ENCODE measurements around the gene ADAP1. TPM values are rescaled to one million over a fixed set of nuclear protein-coding genes. Genes with fewer than 3 reads are reported as not detected.
"Not testable (repeated sequence)": the region's sequence is repeated elsewhere in the genome, so short reads cannot be mapped to it uniquely, and the experiment has no call there.

ADAP1 gene
- total RNA-seq, 1 experiment from 2014 or later = 11.7 TPM

DNA sequence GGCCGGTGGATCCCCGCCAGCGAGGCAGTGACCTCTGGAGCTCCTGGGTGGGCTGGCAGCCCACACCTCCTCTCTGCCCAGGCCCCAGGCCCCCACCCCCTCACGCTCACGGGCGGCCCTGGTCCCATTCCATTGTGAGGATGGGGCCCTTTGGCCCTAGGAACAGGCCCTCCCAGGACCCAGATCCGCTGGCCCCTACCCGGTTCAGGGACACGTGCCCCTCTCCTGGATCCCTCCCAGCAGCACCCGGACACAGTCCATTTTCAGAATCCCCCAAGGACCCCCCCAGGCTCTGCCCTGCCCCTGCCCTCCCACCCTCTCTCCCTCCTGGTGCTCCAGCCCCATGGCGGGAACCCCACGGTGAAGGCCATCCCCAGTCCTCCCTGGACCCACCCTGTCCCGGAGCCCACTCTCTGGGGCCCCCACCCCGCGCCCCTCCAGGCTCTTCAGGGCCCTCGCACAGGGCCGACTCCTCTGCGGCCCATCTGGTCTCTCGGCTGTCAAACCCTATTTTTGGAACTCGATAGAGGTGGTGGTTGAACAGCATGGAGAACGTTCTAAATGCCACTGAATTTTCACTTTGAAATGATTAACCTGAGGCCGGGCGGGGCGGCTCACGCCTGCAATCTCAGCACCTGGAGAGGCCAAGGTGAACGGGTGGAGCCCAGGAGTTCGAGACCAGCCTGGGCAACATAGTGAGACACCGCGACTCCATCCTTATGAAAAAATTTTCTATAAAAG lies 8.1 kb downstream of the ADAP1 start:
- peak; percentile 57 for DNase-seq (ENCODE audit: low spot score)
- in situ Hi-C loops (cut with HindIII; ENCODE audit: low sequenced_read_pairs) = no loop called here

- no peak for DNase-seq (ENCODE audit: low spot score)
- in situ Hi-C loops (cut with HindIII; ENCODE audit: low sequenced_read_pairs) = no loop called here
Measured at GRCh38 chr7:945556-946255, 8.8 kb downstream of the ADAP1 start.

DNA sequence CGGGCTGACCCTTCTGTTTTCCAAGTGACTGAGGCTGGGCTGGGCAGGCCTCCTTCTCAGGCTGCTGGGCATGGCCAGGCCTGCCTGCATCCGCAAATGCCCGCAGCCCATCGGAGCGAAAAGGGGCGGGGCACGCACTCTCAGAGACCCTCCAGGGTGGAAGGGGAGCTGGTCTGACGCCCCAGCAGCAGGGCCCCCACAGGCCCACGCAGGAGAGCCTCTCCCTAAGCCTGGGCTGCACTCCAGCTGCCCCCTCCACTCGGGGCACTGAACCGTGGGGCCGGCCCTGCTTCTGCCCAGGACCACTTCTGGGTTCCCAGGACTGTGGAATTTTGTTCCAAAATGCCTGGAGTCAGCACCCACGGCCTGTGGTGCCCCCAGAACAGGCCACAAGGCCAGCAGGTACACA lies 9.3 kb downstream of the ADAP1 start:
- in situ Hi-C loops (cut with HindIII; ENCODE audit: low sequenced_read_pairs) = no loop called here
- DNase-seq (ENCODE audit: low spot score) = no peak

DNA sequence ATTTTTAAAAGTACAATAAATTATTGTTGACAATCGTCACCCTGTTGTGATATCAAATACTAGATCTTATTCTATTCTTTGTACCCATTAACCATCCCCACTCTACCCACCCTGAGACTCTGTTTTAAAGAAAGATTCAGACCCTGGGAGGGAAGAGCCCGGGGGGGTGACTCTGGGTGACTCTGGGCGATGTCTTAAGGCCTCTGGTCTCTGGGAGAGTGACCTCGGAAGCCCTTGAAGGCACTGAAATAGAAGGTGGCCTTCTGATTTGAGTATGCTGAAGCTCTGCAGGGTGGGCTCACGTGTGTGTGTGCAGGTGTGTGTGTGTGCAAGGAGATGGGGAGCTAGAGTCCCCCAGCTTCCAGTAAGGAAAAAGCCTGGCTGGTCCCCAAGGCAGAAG lies 9.7 kb downstream of the ADAP1 start:
- in situ Hi-C loops (cut with HindIII; ENCODE audit: low sequenced_read_pairs) = no loop called here
- no peak for DNase-seq (ENCODE audit: low spot score)

DNA sequence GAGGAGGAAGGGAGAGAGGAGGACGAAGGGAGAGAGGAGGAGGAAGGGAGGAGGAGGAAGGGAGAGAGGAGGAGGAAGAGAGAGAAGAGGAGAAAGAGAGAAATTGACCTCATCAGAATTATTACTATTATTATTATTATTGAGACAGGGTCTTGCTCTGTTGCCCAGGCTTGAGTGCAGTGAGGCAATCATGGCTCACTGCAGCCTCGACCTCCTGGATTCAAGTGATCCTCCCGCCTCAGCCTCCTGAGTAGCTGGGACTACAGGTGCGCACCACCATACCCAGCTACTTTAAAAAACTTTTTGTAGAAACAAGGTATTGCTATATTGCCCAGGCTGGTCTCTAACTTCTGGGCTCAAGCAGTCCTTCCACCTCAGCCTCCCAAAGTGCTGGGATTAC lies 10.7 kb downstream of the ADAP1 start:
- in situ Hi-C loops (cut with HindIII; ENCODE audit: low sequenced_read_pairs); DNase-seq (ENCODE audit: low spot score): not testable (repeated sequence)

DNA sequence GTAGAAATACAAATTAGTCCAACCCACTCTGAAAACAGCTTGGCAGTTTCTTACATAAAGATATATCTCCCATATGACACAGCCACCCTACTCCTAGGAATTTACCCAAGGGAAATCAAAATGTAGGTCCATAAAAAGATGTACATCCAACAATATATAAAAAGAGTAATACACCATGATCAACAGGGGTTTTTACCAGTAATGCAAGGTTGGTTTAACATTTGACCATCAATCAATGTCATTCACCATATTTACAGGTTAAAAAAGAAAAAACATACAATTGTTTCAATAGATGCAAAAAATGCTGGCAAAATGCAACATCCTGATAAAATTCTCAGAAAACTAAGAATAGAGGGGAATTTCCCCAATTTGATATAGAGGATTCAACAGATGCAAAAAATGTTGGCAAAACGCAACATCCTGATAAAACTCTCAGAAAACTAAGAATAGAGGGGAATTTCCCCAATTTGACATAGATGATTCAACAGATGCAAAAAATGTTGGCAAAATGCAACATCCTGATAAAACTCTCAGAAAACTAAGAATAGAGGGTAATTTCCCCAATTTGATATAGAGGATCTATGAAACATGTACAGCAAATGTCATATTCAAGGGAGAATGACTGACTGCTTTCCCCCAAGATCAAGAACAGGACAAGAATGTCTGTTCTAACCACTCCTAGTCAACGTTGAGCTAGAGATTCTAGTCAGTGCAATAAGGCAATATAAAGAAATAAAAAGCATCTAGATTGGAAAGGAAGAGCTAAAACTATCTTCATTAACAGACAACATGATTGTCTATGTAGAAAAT lies 13.7 kb downstream of the ADAP1 start:
- in situ Hi-C loops (cut with HindIII; ENCODE audit: low sequenced_read_pairs) = no loop called here

DNA sequence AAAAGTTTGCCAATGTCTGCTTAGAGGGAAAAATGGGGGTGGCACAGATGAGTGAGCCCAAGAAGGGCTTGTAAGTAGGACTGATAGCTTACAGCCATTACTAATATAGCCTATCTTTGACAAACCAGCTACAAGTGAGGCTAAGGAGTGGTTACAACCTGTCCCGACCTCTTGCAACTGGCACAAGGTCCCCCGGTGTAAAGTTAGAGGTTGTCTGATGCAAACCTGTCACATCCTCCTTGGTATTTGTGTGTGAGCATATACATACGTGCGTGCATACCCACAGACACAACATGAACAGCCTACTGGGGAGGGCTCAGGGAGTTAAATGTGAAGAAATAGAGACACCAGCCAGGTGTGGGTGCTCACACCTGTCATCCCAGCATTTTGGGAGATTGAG lies 14.6 kb downstream of the ADAP1 start:
- in situ Hi-C loops (cut with HindIII; ENCODE audit: low sequenced_read_pairs) = no loop called here
- DNase-seq (ENCODE audit: low spot score) = no peak

More for the DNA sequence above, 13.7 kb downstream of the ADAP1 start:
- DNase-seq (ENCODE audit: low spot score) = no peak

GRCh38 chr7:938546-939185 lies 15.8 kb downstream of the ADAP1 start:
- in situ Hi-C loops (cut with HindIII; ENCODE audit: low sequenced_read_pairs) = no loop called here
- DNase-seq (ENCODE audit: low spot score) = no peak

DNA sequence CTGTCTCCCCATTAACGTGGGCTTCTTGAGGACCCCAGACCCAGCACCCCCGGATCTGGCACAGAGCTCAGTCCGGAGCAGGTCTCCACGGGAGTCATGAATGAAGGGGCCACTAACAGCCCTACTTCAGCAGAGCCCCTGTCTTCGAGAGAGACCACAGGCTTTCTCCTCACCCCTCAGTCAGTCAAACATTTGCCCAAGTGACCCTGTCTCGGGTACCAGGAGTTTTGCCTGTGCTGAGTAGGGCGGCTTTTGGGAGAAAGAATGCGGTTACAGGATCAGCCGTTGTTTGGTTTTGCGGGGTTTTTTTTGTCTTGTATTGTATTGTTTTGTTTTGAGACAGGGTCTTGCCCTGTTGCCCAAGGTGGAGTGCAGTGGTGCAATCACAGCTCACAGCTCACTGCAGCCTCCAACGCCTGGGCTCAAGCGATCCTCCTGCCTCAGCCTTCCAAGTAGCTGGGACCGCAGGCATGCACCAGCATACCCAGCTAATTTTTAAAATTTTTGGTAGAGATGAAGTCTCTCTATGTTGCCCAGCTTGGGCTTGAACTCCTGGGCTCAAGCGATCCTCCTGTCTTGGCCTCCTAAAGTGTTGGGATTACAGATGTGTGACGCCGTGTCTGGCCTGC lies 16.5 kb downstream of the ADAP1 start:
- no peak for DNase-seq (ENCODE audit: low spot score)
- in situ Hi-C loops (cut with HindIII; ENCODE audit: low sequenced_read_pairs) = no loop called here

DNA sequence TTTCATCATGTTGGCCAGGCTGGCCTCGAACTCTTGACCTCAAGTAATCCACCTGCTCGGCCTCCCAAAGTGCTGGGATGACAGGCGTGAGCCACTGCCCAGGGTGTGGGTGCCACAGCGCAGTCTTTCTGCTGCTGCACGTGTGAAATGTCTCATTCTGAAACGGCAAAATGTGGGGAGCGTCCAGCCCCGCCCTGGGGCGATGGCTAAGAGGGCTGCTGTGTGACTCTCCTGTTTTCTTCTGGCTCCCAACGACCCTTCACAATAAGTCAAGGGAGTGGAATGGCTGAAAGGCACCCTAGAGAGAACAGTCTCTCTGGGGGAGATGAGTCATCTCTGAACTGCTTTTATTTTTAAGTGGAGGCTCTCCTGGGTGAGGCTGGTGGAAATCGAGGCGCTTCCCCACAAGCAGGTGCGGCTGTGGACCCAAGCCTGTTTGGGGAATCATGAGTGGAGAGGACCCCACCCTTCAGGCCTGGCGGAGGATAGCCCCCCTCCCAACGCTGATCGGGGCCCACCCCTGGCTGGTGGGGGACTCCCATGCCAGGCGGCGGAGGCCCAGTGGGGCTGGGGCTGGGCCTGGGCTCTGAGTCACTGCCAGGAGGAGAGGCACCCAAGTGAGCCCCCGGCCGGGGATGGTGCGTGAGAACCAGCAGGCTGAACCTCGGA lies 18.0 kb downstream of the ADAP1 start:
- in situ Hi-C loops (cut with HindIII; ENCODE audit: low sequenced_read_pairs) = no loop called here
- DNase-seq (ENCODE audit: low spot score) = no peak

DNA sequence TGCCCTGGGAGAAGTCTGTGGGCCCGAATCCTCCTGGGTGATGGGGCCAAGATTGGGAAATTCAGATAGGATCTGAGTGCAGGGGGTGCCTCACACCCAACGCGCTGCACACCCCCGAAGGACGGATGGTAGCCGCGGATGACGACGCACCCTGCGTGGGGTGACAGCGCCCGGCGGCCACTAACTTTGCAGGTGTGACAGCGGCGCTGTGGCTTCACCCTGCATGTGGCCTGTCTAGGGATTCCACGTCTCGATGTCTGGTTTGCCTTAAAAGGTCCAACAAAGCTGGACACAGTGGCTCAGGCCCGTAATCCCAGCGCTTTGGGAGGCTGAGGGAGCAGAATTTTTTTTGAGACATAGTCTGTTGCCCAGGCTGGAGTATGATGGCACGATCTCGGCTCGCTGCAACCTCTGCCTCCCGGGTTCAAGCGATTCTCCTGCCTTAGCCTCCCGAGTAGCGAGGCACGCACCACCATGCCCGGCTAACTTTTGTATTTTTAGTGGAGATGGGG lies 18.6 kb downstream of the ADAP1 start:
- DNase-seq (ENCODE audit: low spot score) = no peak
- in situ Hi-C loops (cut with HindIII; ENCODE audit: low sequenced_read_pairs) = no loop called here

DNA sequence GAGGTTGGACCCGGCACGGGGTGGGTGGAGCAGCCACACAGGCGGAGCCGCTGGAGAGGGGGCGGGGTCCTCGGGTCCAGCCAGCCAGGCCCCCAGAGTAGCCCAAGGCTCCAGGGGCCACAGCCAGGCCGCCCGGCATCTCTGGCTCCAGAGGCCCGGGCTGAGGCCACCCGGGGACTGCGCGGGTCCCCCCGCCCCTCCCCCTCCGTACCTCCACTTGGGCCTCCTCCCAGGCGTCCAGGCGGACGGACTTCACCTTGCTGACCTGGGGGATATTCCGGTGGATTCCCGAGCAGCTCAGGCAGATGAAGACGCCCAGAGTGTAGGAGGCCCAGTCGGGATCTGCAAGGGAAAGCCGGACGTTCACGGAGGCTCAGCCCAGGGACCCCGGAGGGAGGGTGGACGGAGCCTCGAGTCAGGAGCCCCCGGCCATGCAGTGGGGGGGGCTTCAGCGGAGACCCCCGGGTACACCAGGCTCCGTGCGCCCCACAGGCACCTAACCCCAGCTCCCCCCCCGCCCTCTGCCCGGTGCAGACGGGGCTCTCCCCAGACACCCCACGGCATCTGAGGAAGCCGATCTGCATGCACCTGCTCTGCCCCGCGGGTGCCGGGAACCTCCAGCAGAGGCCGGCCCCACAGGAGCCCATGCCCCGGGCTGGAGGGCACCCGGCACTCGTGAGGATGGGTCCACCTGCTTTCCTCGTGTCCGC lies 19.2 kb downstream of the ADAP1 start:
- in situ Hi-C loops (cut with HindIII; ENCODE audit: low sequenced_read_pairs) = no loop called here
- no peak for DNase-seq (ENCODE audit: low spot score)

- no peak for DNase-seq (ENCODE audit: low spot score)
- in situ Hi-C loops (cut with HindIII; ENCODE audit: low sequenced_read_pairs) = no loop called here
Measured at GRCh38 chr7:934469-935163, 19.9 kb downstream of the ADAP1 start.

DNA sequence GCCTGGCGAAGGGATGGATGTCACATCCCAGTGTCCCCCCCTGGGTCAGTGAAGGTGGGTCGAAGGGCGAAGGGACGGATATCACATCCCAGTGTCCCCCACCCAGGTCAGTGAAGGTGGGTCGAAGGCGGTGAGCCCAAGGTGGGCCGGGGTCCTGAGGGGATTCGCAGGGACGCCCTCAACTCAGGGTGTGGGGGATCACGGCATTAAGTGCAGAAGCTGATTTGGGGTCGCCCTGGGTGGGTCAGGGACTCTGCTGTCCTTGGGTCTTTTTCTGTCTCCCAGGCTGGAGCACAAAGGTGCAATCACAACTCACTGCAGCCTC lies 21.9 kb downstream of the ADAP1 start:
- DNase-seq (ENCODE audit: low spot score) = no peak
- in situ Hi-C loops (cut with HindIII; ENCODE audit: low sequenced_read_pairs) = no loop called here

DNA sequence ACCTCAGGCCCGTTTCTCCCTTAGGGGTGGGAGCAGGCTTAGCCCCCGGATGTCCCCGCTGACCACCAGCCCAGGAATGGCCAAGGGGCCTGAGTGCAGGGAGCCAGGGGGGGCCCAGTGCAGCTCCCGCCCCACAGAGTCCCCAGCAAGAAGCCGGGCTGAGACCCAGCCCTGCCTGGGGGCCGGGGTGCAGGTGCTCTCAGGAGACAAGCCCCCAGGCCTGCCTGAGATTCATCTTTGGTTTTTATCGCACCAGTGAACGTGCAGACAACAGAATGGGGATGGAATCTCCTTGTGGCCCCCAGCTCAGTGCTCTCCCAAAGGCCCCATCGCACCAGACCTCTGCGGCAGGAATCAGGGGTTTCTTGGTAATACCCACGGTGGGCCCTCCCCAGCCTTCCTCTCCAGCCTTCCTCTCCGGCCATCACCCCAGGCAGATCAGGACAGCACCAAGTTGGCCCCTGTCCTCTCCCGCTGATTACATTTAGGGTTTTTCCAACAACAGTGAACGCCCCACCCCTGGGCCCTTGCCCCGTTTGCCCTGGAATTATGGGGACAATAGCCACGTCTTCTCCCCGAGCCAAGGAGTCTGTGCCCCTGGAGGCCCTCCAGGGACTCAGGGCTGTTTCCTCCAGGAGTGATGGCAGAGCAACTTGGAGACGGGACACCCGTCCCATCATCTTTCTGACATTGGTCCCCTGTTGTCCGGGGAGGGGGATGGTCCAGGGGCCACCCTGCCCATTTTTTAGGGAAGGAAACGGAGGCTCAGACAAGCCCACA lies 22.4 kb downstream of the ADAP1 start:
- DNase-seq (ENCODE audit: low spot score) = no peak
- in situ Hi-C loops (cut with HindIII; ENCODE audit: low sequenced_read_pairs) = no loop called here

GRCh38 chr7:930975-931758 lies 23.3 kb downstream of the ADAP1 start:
- in situ Hi-C loops (cut with HindIII; ENCODE audit: low sequenced_read_pairs) = no loop called here
- DNase-seq (ENCODE audit: low spot score) = no peak
